Small intestine (tissue), 7 donors: ENCODE measurements around the gene OR6B1. TPM values are rescaled to one million over a fixed set of nuclear protein-coding genes. Genes with fewer than 3 reads are reported as not detected.

ENCODE experiments used
- DNase-seq, 2 donors: peaks; one replicate each; pipeline versions ENCODE4 v3.0.0 to v3.0.0-alpha.2; 2013
- FAIRE-seq: peaks from 2 replicates; lab custom pipeline; 2012; peaks lifted over from hg19 to GRCh38; lab: Jason Lieb, UNC
- H3K27ac ChIP-seq, 3 donors: one replicate each; pipeline ENCODE4 v1.5.1; 2013; ENCODE audit warnings: low read length in 2 of 3, mild to moderate bottlenecking in 2 of 3, control low read depth in 1 of 3, inconsistent platforms in 1 of 3, low read depth in 1 of 3, moderate library complexity in 1 of 3
- H3K27me3 ChIP-seq, 3 donors: one replicate each; pipeline ENCODE4 v1.6.1; 2013; ENCODE audit warnings: low read length in 3 of 3, inconsistent platforms in 1 of 3; ENCODE audit not compliant: control insufficient read depth in 3 of 3, insufficient read depth in 3 of 3
- H3K36me3 ChIP-seq, 3 donors: one replicate each; pipeline ENCODE4 v1.6.1; 2013; ENCODE audit warnings: low read length in 3 of 3, inconsistent platforms in 1 of 3, low read depth in 1 of 3, mild to moderate bottlenecking in 1 of 3, moderate library complexity in 1 of 3; ENCODE audit not compliant: control insufficient read depth in 3 of 3, insufficient read depth in 2 of 3
- H3K4me1 ChIP-seq, 3 donors: one replicate each; pipeline ENCODE4 v1.6.1; 2013; ENCODE audit warnings: low read length in 2 of 3, inconsistent platforms in 1 of 3, low read depth in 1 of 3, mild to moderate bottlenecking in 1 of 3, moderate library complexity in 1 of 3; ENCODE audit not compliant: control insufficient read depth in 3 of 3, insufficient read depth in 2 of 3
- H3K4me3 ChIP-seq, 3 donors: one replicate each; pipeline ENCODE4 v1.5.1; 2013; ENCODE audit warnings: low read length in 3 of 3, control low read depth in 1 of 3, inconsistent platforms in 1 of 3, low read depth in 1 of 3, mild to moderate bottlenecking in 1 of 3, moderate library complexity in 1 of 3
- H3K9me3 ChIP-seq, 2 donors: one replicate each; pipeline ENCODE4 v1.6.1; 2013; ENCODE audit warnings: low read depth in 1 of 2, low read length in 1 of 2; ENCODE audit not compliant: control insufficient read depth in 2 of 2, insufficient read depth in 1 of 2
- WGBS, 3 donors: extraction: QIAGEN DNeasy Blood & Tissue Kit; methylation state at CpG; one replicate each; pipeline ENCODE4 v1.1.7; 2013; 5-methylcytosine and 5-hydroxymethylcytosine counted together
- polyA plus RNA-seq, 4 donors: library from polyadenylated mRNA; stranded (reverse) in 3 of 4; unstranded in 1 of 4; fragments of 200-250 nt in 3 of 4; fragments of 120-200 nt in 1 of 4; gene quantifications; one replicate each; pipeline versions ENCODE4 v1.2.1 to v1.2.3, GENCODE V29; 2013
- donor health status: healthy with polysubstance abuse.
- donor health status: control.
- donor health status: control.
- donor health status: Bipolar disorder and iron deficiency.
- donor health status: healthy.

OR6B1 gene
- polyA plus RNA-seq, 4 donors, result 0.01 TPM; not detected in 3

GRCh38 chr7:144023171-144023827 is 23.2 kb downstream of the OR6B1 start:
- H3K9me3 ChIP-seq, result no peaks in the 10 kb centered on the region
- no peak overlapping the region for H3K4me3 ChIP-seq
- WGBS, 3 donors, result 80 to 86% (median 82%) methylated on average over 4 of the region's 4 CpGs
- no peak overlapping the region for H3K27ac ChIP-seq
- DNase-seq (no peak), FAIRE-seq (no peak)
- H3K4me1 ChIP-seq, result no peaks in the 10 kb centered on the region
- no peaks in the 10 kb centered on the region for H3K36me3 ChIP-seq
- H3K27me3 ChIP-seq, result no peaks in the 10 kb centered on the region

GRCh38 chr7:144024213-144024612 is 24.1 kb downstream of the OR6B1 start:
- 76 to 85% (median 81%) methylated on average over 3 of the region's 3 CpGs for WGBS, 3 donors
- FAIRE-seq, result no peak
- no peak overlapping the region for H3K4me3 ChIP-seq

GRCh38 chr7:144026203-144026883 is 26.2 kb downstream of the OR6B1 start:
- no peaks in the 10 kb centered on the region for H3K36me3 ChIP-seq
- no peak overlapping the region for H3K27ac ChIP-seq
- peaks cover 0 to 4% (median 0%) of the 10 kb centered on the region in 3 donors for H3K4me1 ChIP-seq
- WGBS, 3 donors, result 50 to 74% (median 56%) methylated on average over 4 of the region's 4 CpGs
- no peaks in the 10 kb centered on the region for H3K9me3 ChIP-seq
- no peak for FAIRE-seq
- no peak overlapping the region for H3K4me3 ChIP-seq
- H3K27me3 ChIP-seq, result no peaks in the 10 kb centered on the region
- no peak for DNase-seq

More at GRCh38 chr7:144024213-144024612, 24.1 kb downstream of the OR6B1 start:
- H3K4me1 ChIP-seq, result no peaks in the 10 kb centered on the region
- no peaks in the 10 kb centered on the region for H3K36me3 ChIP-seq
- H3K9me3 ChIP-seq, result no peaks in the 10 kb centered on the region
- H3K27me3 ChIP-seq, result no peaks in the 10 kb centered on the region
- no peak overlapping the region for H3K27ac ChIP-seq
- no peak for DNase-seq

GRCh38 chr7:144027070-144027469 is 26.9 kb downstream of the OR6B1 start:
- Histone ChIP-seq H3K4me3 (no peak overlapping the region), H3K27me3 (no peaks in the 10 kb centered on the region), H3K4me1 (peaks cover 0 to 4% (median 0%) of the 10 kb centered on the region in 3 donors), H3K27ac (no peak overlapping the region), H3K36me3 (no peaks in the 10 kb centered on the region), H3K9me3 (no peaks in the 10 kb centered on the region)
- FAIRE-seq (peak; percentile 82), DNase-seq (peak; percentile 48 to 50)
- 7 to 12% (median 7%) methylated on average over 3 of the region's 3 CpGs for WGBS, 3 donors

DNA sequence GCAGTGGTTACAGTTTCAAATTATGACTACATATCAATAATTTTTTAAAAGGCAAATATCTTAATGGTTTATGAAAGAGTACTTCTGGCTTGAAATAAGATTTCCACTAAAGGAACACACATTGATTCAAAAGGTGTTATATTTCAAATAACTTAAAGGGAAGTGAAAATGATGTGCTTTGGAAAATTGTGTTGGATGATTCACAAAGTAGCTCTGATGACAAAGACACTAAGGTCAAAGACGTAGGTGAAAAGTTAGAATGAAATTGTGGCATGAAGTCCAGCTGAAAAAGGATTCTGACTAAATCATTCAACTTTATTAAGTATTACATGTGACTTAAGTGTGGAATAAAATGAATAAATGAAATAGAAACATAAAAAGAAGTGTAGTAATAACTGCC is 27.9 kb downstream of the OR6B1 start:
- WGBS, 3 donors, result 52 to 65% (median 54%) methylated on average over 1 of the region's 1 CpG
- H3K36me3 ChIP-seq, result no peaks in the 10 kb centered on the region
- no peaks in the 10 kb centered on the region for H3K27me3 ChIP-seq
- no peak overlapping the region for H3K4me3 ChIP-seq
- H3K4me1 ChIP-seq, result peaks cover 0 to 7% (median 0%) of the 10 kb centered on the region in 3 donors
- no peak for FAIRE-seq
- no peak overlapping the region for H3K27ac ChIP-seq
- no peaks in the 10 kb centered on the region for H3K9me3 ChIP-seq
- DNase-seq, result no peak

GRCh38 chr7:144028547-144028946 is 28.4 kb downstream of the OR6B1 start:
- 87 to 91% (median 89%) methylated on average over 3 of the region's 3 CpGs for WGBS, 3 donors
- Histone ChIP-seq H3K27ac (no peak overlapping the region), H3K4me1 (peaks cover 0 to 7% (median 0%) of the 10 kb centered on the region in 3 donors), H3K4me3 (no peak overlapping the region), H3K36me3 (no peaks in the 10 kb centered on the region), H3K27me3 (no peaks in the 10 kb centered on the region), H3K9me3 (no peaks in the 10 kb centered on the region)
- FAIRE-seq (no peak), DNase-seq (no peak)

- peaks cover 0 to 7% (median 0%) of the 10 kb centered on the region in 3 donors for H3K4me1 ChIP-seq
- H3K27me3 ChIP-seq, result no peaks in the 10 kb centered on the region
- no peaks in the 10 kb centered on the region for H3K36me3 ChIP-seq
- FAIRE-seq (no peak), DNase-seq (no peak)
- H3K27ac ChIP-seq, result no peak overlapping the region
- 65 to 80% (median 77%) methylated on average over 5 of the region's 5 CpGs for WGBS, 3 donors
- no peaks in the 10 kb centered on the region for H3K9me3 ChIP-seq
- no peak overlapping the region for H3K4me3 ChIP-seq
Observed at GRCh38 chr7:144032516-144032915, 32.4 kb downstream of the OR6B1 start.

GRCh38 chr7:144032985-144033709 is 33.0 kb downstream of the OR6B1 start:
- Histone ChIP-seq H3K27ac (no peak overlapping the region), H3K36me3 (no peaks in the 10 kb centered on the region), H3K4me1 (peaks cover 0 to 7% (median 0%) of the 10 kb centered on the region in 3 donors), H3K4me3 (no peak overlapping the region), H3K27me3 (no peaks in the 10 kb centered on the region), H3K9me3 (no peaks in the 10 kb centered on the region)
- DNase-seq, result no peak
- FAIRE-seq, result no peak
- 61 to 85% (median 64%) methylated on average over 1 of the region's 1 CpG for WGBS, 3 donors
